Occipital lobe (tissue), 2 donors: ENCODE measurements around the gene BMP3. TPM values are rescaled to one million over a fixed set of nuclear protein-coding genes. Genes with fewer than 3 reads are reported as not detected.

Experiments
- DNase-seq: peaks from one replicate; lab custom pipeline; 2025; lab: John Stamatoyannopoulos, UW
- total RNA-seq: library from RNA; depleted of rRNA; stranded (reverse); fragments of >200 nt; gene quantifications from one replicate; pipeline ENCODE4 v1.2.3, GENCODE V29; 2014

The BMP3 gene
- total RNA-seq, 1 donor from 2014 or later = 6.2 TPM

- DNase-seq = no peak
Observed at GRCh38 chr4:81102107-81102506, 71.6 kb downstream of the BMP3 start.

GRCh38 chr4:81106150-81106549 lies 75.6 kb downstream of the BMP3 start:
- no peak for DNase-seq

Other genes with a start within 250 kb of the BMP3 start
- gene PRKG2, start 184.5 kb downstream of the BMP3 start, total RNA-seq = 15.0 TPM